HCT116 (cell line): ENCODE results near the gene SHCBP1. TPM values are rescaled to one million over a fixed set of nuclear protein-coding genes. Genes with fewer than 3 reads are reported as not detected.

Experiments used
- ATAC-seq: fragments of 200-7000 bp; cut with Tn5 transposase; 2 replicates; pipeline ENCODE4 v1.9.1; 2020; ENCODE audit warnings: mild to moderate bottlenecking, moderate library complexity
- BruUV-seq: library from RNA; stranded (reverse); fragments of 400-500 nt; replicated peaks from 2 replicates; lab custom pipeline; 2021; lab: Mats Ljungman, UMichigan
- CTCF ChIA-PET: fragments of 300-600 bp; sonication (Branson Sonifier 250); formaldehyde crosslinking; loops from one replicate; lab custom pipeline; 2021; ENCODE audit warnings: antibody characterized with exemption; lab: Charles Lee
- POLR2A ChIA-PET: fragments of 300-600, 350-600 bp; sonication (Branson Sonifier 250); formaldehyde crosslinking; loops from one replicate; lab custom pipeline; 2021; ENCODE audit warnings: antibody characterized with exemption; lab: Charles Lee
- RAD21 ChIA-PET, 2 experiments: fragments of 300-600 bp; sonication (Branson Sonifier 250); formaldehyde crosslinking; loops; one replicate each; lab custom pipeline; 2023; ENCODE audit warnings: low total read pairs in 2 of 2; ENCODE audit not compliant: uncharacterized antibody in 2 of 2, unreplicated experiment in 2 of 2, low non-redundant PET in 1 of 2; lab: Charles Lee
- DNase-seq: peaks from one replicate; pipeline ENCODE4 v3.0.0-alpha.2; 2010; ENCODE audit warnings: low read depth, low spot score
- H2AFZ ChIP-seq: fragments of 200-600 bp; shearing (Covaris generic), sonication (generic); 2 replicates; pipeline ENCODE4 v1.6.1; 2017; ENCODE audit warnings: low read depth, mixed run types, mixed read lengths, antibody characterized with exemption, low read length; ENCODE audit not compliant: poor library complexity, severe bottlenecking
- H3K27ac ChIP-seq: 2 replicates; pipeline ENCODE4 v1.5.1; 2012; ENCODE audit warnings: low read depth, low read length
- H3K27me3 ChIP-seq: fragments of 200-600 bp; sonication (generic); 2 replicates; pipeline ENCODE4 v1.6.1; 2016; ENCODE audit warnings: mixed run types, low read length, mixed read lengths; ENCODE audit not compliant: insufficient read depth
- H3K36me3 ChIP-seq, 2 experiments: fragments of 200-500 bp in 1 of 2; fragments of 200-600 bp in 1 of 2; sonication (Bioruptor generic) in 1 of 2; sonication (generic) in 1 of 2; 2 replicates each; pipeline versions ENCODE4 v1.5.1 to v1.6.1; 2014 to 2016; ENCODE audit warnings: low read length in 2 of 2, inconsistent platforms in 1 of 2, mixed read lengths in 1 of 2, mixed run types in 1 of 2; ENCODE audit not compliant: insufficient read depth in 2 of 2, control insufficient read depth in 1 of 2
- H3K4me1 ChIP-seq, 2 experiments: fragments of 200-600 bp in 1 of 2; sonication (generic) in 1 of 2; 2 replicates each; pipeline versions ENCODE4 v1.5.1 to v1.6.1; 2012 to 2017; ENCODE audit warnings: low read length in 2 of 2, inconsistent platforms in 1 of 2, mild to moderate bottlenecking in 1 of 2, mixed read lengths in 1 of 2, mixed run types in 1 of 2, moderate library complexity in 1 of 2; ENCODE audit not compliant: insufficient read depth in 2 of 2, control insufficient read depth in 1 of 2
- H3K4me2 ChIP-seq: fragments of 200-600 bp; sonication (generic); 2 replicates; pipeline ENCODE4 v1.6.1; 2017; ENCODE audit warnings: mixed run types, low read length, mixed read lengths
- H3K4me3 ChIP-seq, 2 experiments: fragments of 200-600 bp in 1 of 2; sonication (generic) in 1 of 2; replicated peaks in 1 of 2; 2 replicates each; pipeline ENCODE4 v1.5.1; 2011 to 2016; ENCODE audit warnings: low read length in 2 of 2, control low read depth in 1 of 2, low read depth in 1 of 2, mild to moderate bottlenecking in 1 of 2, mixed read lengths in 1 of 2, mixed run types in 1 of 2
- H3K79me2 ChIP-seq: fragments of 200-600 bp; sonication (generic); 2 replicates; pipeline ENCODE4 v1.6.1; 2017; ENCODE audit warnings: mild to moderate bottlenecking, mixed run types, low read length, moderate library complexity, mixed read lengths; ENCODE audit not compliant: insufficient read depth
- H3K9ac ChIP-seq: fragments of 200-600 bp; sonication (generic); 2 replicates; pipeline ENCODE4 v1.6.1; 2016; ENCODE audit warnings: low read length, mixed read lengths
- H3K9me2 ChIP-seq: fragments of 200-600 bp; sonication (generic), shearing (Covaris generic); 2 replicates; pipeline ENCODE4 v1.6.1; 2017; ENCODE audit warnings: mixed run types, mild to moderate bottlenecking, moderate library complexity; ENCODE audit not compliant: insufficient read depth
- H3K9me3 ChIP-seq, 2 experiments: fragments of 200-500 bp in 1 of 2; fragments of 200-600 bp in 1 of 2; sonication (Bioruptor generic) in 1 of 2; sonication (generic) in 1 of 2; 2 replicates each; pipeline ENCODE4 v1.6.1; 2014 to 2017; ENCODE audit warnings: low read length in 2 of 2, mixed read lengths in 2 of 2, inconsistent platforms in 1 of 2, low read depth in 1 of 2, mild to moderate bottlenecking in 1 of 2, mixed run types in 1 of 2, moderate library complexity in 1 of 2; ENCODE audit not compliant: control insufficient read depth in 1 of 2, insufficient read depth in 1 of 2
- H4K20me1 ChIP-seq: fragments of 200-600 bp; sonication (generic), shearing (Covaris generic); 2 replicates; pipeline ENCODE4 v1.6.1; 2017; ENCODE audit warnings: mixed run types, mild to moderate bottlenecking, moderate library complexity; ENCODE audit not compliant: insufficient read depth
- ATF3 ChIP-seq: IDR thresholded peaks from 2 replicates; pipeline ENCODE4 v1.6.1; 2012
- CBX3 ChIP-seq: IDR thresholded peaks from 2 replicates; pipeline ENCODE4 v1.6.1; 2012; ENCODE audit warnings: low read depth
- CTCF ChIP-seq, 3 experiments: fragments of 200-600 bp in 1 of 3; sonication (generic) in 1 of 3; IDR thresholded peaks in 2 of 3; conservative IDR thresholded peaks in 1 of 3; 2 replicates each; pipeline ENCODE4 v1.5.1; 2012 to 2017; ENCODE audit warnings: low read depth in 2 of 3, low read length in 2 of 3, antibody characterized with exemption in 1 of 3, borderline replicate concordance in 1 of 3, control low read depth in 1 of 3, mild to moderate bottlenecking in 1 of 3, mixed read lengths in 1 of 3, mixed run types in 1 of 3, moderate library complexity in 1 of 3; ENCODE audit not compliant: insufficient read depth in 1 of 3
- EGR1 ChIP-seq: IDR thresholded peaks from 2 replicates; pipeline ENCODE4 v1.6.1; 2012; ENCODE audit warnings: low read depth
- ELF1 ChIP-seq: IDR thresholded peaks from 2 replicates; pipeline ENCODE4 v1.6.1; 2012; ENCODE audit warnings: low read depth, borderline replicate concordance
- EZH2phosphoT487 ChIP-seq: fragments of 200-600 bp; IDR thresholded peaks from 2 replicates; pipeline ENCODE4 v1.6.1; 2018; ENCODE audit warnings: antibody characterized with exemption, borderline replicate concordance
- FOSL1 ChIP-seq: IDR thresholded peaks from 2 replicates; pipeline ENCODE4 v1.6.1; 2012; ENCODE audit warnings: low read depth
- JUND ChIP-seq: IDR thresholded peaks from 2 replicates; pipeline ENCODE4 v1.6.1; 2012
- POLR2AphosphoS5 ChIP-seq: IDR thresholded peaks from 2 replicates; pipeline ENCODE4 v1.6.1; 2011; ENCODE audit warnings: mild to moderate bottlenecking, low read depth, low read length, moderate library complexity
- SP1 ChIP-seq: IDR thresholded peaks from 2 replicates; pipeline ENCODE4 v1.6.1; 2012; ENCODE audit warnings: low read depth
- SRF ChIP-seq: IDR thresholded peaks from 2 replicates; pipeline ENCODE4 v1.6.1; 2012; ENCODE audit warnings: low read depth
- ZBTB33 ChIP-seq: IDR thresholded peaks from 2 replicates; pipeline ENCODE4 v1.6.1; 2011; ENCODE audit warnings: mild to moderate bottlenecking, low read length, moderate library complexity; ENCODE audit not compliant: insufficient replicate concordance; ENCODE audit errors: extremely low read depth
- ZFX ChIP-seq: fragments of 450-650 bp; IDR thresholded peaks from 2 replicates; pipeline ENCODE4 v1.6.1; 2017
- ZNF274 ChIP-seq: fragments of 200-500 bp; sonication (Bioruptor generic); IDR thresholded peaks from 2 replicates; pipeline ENCODE4 v1.6.1; 2014; ENCODE audit warnings: mild to moderate bottlenecking, low read depth, low read length, inconsistent platforms
- intact Hi-C: fragments of 100-400 bp; cut with micrococcal nuclease; formaldehyde crosslinking; loops from 2 replicates; pipeline ENCODE4 v1.10.0; 2022
- total RNA-seq: library from RNA; stranded (reverse); gene quantifications from one replicate; pipeline ENCODE4 v1.2.1, GENCODE V29; 2021; ENCODE audit not compliant: unreplicated experiment
- TF ChIP-seq, protein P1 (sequence below): IDR thresholded peaks from 2 replicates; pipeline ENCODE4 v1.6.1; 2012; ENCODE audit warnings: low read depth

Gene SHCBP1
- total RNA-seq, 1 experiment from 2014 or later: 33.3 TPM

DNA sequence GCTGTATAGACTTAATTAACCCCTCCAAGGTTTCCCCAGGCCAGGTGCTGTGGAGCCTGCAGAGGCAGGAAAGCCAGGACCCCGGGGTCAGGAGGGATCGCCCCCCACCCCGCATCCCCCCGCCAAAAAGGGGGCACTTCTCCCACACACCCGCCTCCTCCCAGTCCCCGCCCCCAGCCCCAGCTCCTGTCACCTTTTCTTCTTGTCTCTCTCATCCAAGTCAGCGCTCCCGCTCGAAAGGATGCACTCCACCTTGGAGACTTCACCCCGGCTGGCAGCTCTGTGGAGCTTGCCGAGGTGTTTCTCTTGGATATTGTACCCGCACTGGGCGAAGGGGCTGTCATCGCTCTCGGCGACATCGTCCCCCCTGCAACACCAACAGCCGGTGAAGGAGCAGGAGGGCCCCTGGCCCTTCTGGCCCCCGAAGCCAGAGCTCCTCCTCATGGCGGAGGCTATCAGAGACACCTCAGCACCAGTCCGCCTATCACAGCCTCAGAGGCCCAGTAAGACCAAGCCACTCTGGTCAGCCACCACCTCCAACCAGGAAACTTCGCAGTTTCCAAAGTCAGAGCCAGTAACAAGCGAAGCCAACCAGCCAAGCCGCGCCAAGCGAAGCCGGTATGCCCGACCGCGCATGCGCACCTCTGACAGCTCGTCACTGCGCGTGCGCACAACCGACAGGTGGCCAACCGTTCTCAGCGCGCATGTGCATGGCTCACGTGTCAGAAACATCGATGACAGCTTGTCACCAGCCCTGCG, 52.5 kb downstream of the SHCBP1 start:
- no peaks in the 10 kb centered on the region for H3K9me3 ChIP-seq
- ATAC-seq (no peak), DNase-seq (no peak)
- no peaks in the 10 kb centered on the region for H3K27me3 ChIP-seq
- POLR2A ChIA-PET: no interaction called here
- CTCF ChIA-PET: no interaction called here
- H3K79me2 ChIP-seq: no peaks in the 10 kb centered on the region
- intact Hi-C loops: no loop called here
- H3K4me3 ChIP-seq: no peak overlapping the region
- no peak overlapping the region for H3K4me2 ChIP-seq
- H3K9me2 ChIP-seq: no peaks in the 10 kb centered on the region
- H4K20me1 ChIP-seq: no peaks in the 10 kb centered on the region
- no peak overlapping the region for H2AFZ ChIP-seq
- peaks cover 2 to 5% of the 10 kb centered on the region in 2 experiments; a peak in 3 of 4 replicates for H3K4me1 ChIP-seq
- BruUV-seq: no TSS peak
- RAD21 ChIA-PET: no interaction called here
- TF ChIP-seq ATF3: no peak
- no peak for TF ChIP-seq CBX3
- no peak for TF ChIP-seq SP1
- TF ChIP-seq POLR2AphosphoS5: no peak
- no peak for TF ChIP-seq ELF1
- TF ChIP-seq ZNF274: no peak
- TF ChIP-seq FOSL1: no peak
- TF ChIP-seq ZFX: no peak
- no peak for TF ChIP-seq EZH2phosphoT487
- no peak for TF ChIP-seq SRF
- no peak for TF ChIP-seq EGR1
- TF ChIP-seq JUND: no peak
- no peak for TF ChIP-seq ZBTB33
- no peak for TF ChIP-seq CTCF (IDR thresholded peaks at IDR 0.05 in 2 of 3, conservative IDR thresholded peaks at IDR 0.05 in 1 of 3; ENCODE audit: borderline replicate concordance in 1 of 3, insufficient read depth in 1 of 3, low read depth in 2 of 3, low read length in 2 of 3)
- TF ChIP-seq, protein P1, sequence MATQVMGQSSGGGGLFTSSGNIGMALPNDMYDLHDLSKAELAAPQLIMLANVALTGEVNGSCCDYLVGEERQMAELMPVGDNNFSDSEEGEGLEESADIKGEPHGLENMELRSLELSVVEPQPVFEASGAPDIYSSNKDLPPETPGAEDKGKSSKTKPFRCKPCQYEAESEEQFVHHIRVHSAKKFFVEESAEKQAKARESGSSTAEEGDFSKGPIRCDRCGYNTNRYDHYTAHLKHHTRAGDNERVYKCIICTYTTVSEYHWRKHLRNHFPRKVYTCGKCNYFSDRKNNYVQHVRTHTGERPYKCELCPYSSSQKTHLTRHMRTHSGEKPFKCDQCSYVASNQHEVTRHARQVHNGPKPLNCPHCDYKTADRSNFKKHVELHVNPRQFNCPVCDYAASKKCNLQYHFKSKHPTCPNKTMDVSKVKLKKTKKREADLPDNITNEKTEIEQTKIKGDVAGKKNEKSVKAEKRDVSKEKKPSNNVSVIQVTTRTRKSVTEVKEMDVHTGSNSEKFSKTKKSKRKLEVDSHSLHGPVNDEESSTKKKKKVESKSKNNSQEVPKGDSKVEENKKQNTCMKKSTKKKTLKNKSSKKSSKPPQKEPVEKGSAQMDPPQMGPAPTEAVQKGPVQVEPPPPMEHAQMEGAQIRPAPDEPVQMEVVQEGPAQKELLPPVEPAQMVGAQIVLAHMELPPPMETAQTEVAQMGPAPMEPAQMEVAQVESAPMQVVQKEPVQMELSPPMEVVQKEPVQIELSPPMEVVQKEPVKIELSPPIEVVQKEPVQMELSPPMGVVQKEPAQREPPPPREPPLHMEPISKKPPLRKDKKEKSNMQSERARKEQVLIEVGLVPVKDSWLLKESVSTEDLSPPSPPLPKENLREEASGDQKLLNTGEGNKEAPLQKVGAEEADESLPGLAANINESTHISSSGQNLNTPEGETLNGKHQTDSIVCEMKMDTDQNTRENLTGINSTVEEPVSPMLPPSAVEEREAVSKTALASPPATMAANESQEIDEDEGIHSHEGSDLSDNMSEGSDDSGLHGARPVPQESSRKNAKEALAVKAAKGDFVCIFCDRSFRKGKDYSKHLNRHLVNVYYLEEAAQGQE: no peak
- no peak overlapping the region for H3K9ac ChIP-seq
- no peak overlapping the region for H3K27ac ChIP-seq
- no peaks in the 10 kb centered on the region for H3K36me3 ChIP-seq
